ENCODE data around the gene ZFP30. TPM values are rescaled to one million over a fixed set of nuclear protein-coding genes. Genes with fewer than 3 reads are reported as not detected.
A peak's percentile ranks its signal among the peaks of the same experiment; 100 is the strongest.
"Not testable (repeated sequence)": the region's sequence is repeated elsewhere in the genome, so short reads cannot be mapped to it uniquely, and the experiment has no call there.

ZFP30 gene
- 9.6 and 10.1 TPM in 2 replicates for total RNA-seq

- Mint-ChIP-seq H3K27ac (peak within 1 kb of the TSS; percentile 93), H3K4me3 (peak within 1 kb of the TSS; percentile 90), H3K27me3 (ENCODE audit: insufficient read depth) (no peaks in the 10 kb centered on the region), H3K4me1 (ENCODE audit: low read depth) (peaks cover 28% of the 10 kb centered on the region), H3K36me3 (ENCODE audit: low read depth) (peaks cover 18% of the 10 kb centered on the region), H3K9me3 (peaks cover 32% of the 10 kb centered on the region)
- peak; percentile 81 for DNase-seq (ENCODE audit: low spot score)
- intact Hi-C loops (cut with micrococcal nuclease), result loop anchor here (1.0 to 10.0 kb wide), 11 partner anchors 61 to 805 kb away; partner anchors contain the start of genes SIPA1L3, ZNF345, ZNF383 and ZNF420
Measured at GRCh38 chr19:37655301-37655688, at the start of gene ZFP30. Gene ZFP30 (minus strand): TSS chr19:37655465. CDS start chr19:37647822, 7,643 bp downstream.

- Mint-ChIP-seq H3K4me3 (no peak overlapping the region), H3K27ac (no peak overlapping the region), H3K36me3 (ENCODE audit: low read depth) (peaks cover 17% of the 10 kb centered on the region), H3K27me3 (ENCODE audit: insufficient read depth) (no peaks in the 10 kb centered on the region), H3K9me3 (peaks cover 74% of the 10 kb centered on the region), H3K4me1 (ENCODE audit: low read depth) (no peaks in the 10 kb centered on the region)
- intact Hi-C loops (cut with micrococcal nuclease), result no loop called here
- DNase-seq (ENCODE audit: low spot score), result no peak
Measured at GRCh38 chr19:37699057-37699456, 43.8 kb upstream of the ZFP30 start.

GRCh38 chr19:37698216-37698615 lies 43.0 kb upstream of the ZFP30 start:
- DNase-seq (ENCODE audit: low spot score), result no peak
- no peak overlapping the region for H3K27ac Mint-ChIP-seq
- no peak overlapping the region for H3K4me3 Mint-ChIP-seq
- H3K4me1 Mint-ChIP-seq (ENCODE audit: low read depth), result no peaks in the 10 kb centered on the region
- peaks cover 74% of the 10 kb centered on the region for H3K9me3 Mint-ChIP-seq
- H3K36me3 Mint-ChIP-seq (ENCODE audit: low read depth), result peaks cover 17% of the 10 kb centered on the region
- no peaks in the 10 kb centered on the region for H3K27me3 Mint-ChIP-seq (ENCODE audit: insufficient read depth)
- intact Hi-C loops (cut with micrococcal nuclease), result no loop called here

- Mint-ChIP-seq H3K27ac (no peak overlapping the region), H3K4me3 (no peak overlapping the region), H3K27me3 (ENCODE audit: insufficient read depth) (no peaks in the 10 kb centered on the region), H3K9me3 (peaks cover 70% of the 10 kb centered on the region), H3K36me3 (ENCODE audit: low read depth) (peaks cover 18% of the 10 kb centered on the region), H3K4me1 (ENCODE audit: low read depth) (peaks cover 7% of the 10 kb centered on the region)
- intact Hi-C loops (cut with micrococcal nuclease), result no loop called here
- DNase-seq (ENCODE audit: low spot score), result no peak
Measured at GRCh38 chr19:37695144-37695899, 40.1 kb upstream of the ZFP30 start.

- intact Hi-C loops (cut with micrococcal nuclease), result no loop called here
Measured at GRCh38 chr19:37692956-37693620, 37.8 kb upstream of the ZFP30 start.

GRCh38 chr19:37691881-37692504 lies 36.7 kb upstream of the ZFP30 start:
- Mint-ChIP-seq H3K36me3 (ENCODE audit: low read depth) (peaks cover 6% of the 10 kb centered on the region), H3K4me1 (ENCODE audit: low read depth) (peaks cover 7% of the 10 kb centered on the region), H3K9me3 (peaks cover 50% of the 10 kb centered on the region), H3K27ac (peak overlapping the region; percentile 67), H3K4me3 (peak overlapping the region; percentile 90), H3K27me3 (ENCODE audit: insufficient read depth) (no peaks in the 10 kb centered on the region)
- DNase-seq (ENCODE audit: low spot score), result peak; percentile 46
- intact Hi-C loops (cut with micrococcal nuclease), result no loop called here

More at GRCh38 chr19:37692956-37693620, 37.8 kb upstream of the ZFP30 start:
- Mint-ChIP-seq H3K4me3 (no peak overlapping the region), H3K36me3 (ENCODE audit: low read depth) (peaks cover 6% of the 10 kb centered on the region), H3K4me1 (ENCODE audit: low read depth) (peaks cover 7% of the 10 kb centered on the region), H3K27me3 (ENCODE audit: insufficient read depth) (no peaks in the 10 kb centered on the region), H3K9me3 (peaks cover 54% of the 10 kb centered on the region), H3K27ac (no peak overlapping the region)
- no peak for DNase-seq (ENCODE audit: low spot score)

GRCh38 chr19:37683520-37683919 lies 28.3 kb upstream of the ZFP30 start:
- Mint-ChIP-seq H3K9me3 (peaks cover 36% of the 10 kb centered on the region), H3K27me3 (ENCODE audit: insufficient read depth) (no peaks in the 10 kb centered on the region), H3K27ac (no peak overlapping the region), H3K36me3 (ENCODE audit: low read depth) (no peaks in the 10 kb centered on the region), H3K4me1 (ENCODE audit: low read depth) (no peaks in the 10 kb centered on the region), H3K4me3 (no peak overlapping the region)
- intact Hi-C loops (cut with micrococcal nuclease), result no loop called here
- DNase-seq (ENCODE audit: low spot score), result no peak

- H3K4me1 Mint-ChIP-seq (ENCODE audit: low read depth), result no peaks in the 10 kb centered on the region
- no peaks in the 10 kb centered on the region for H3K36me3 Mint-ChIP-seq (ENCODE audit: low read depth)
- intact Hi-C loops (cut with micrococcal nuclease), result no loop called here
- DNase-seq (ENCODE audit: low spot score), result no peak
- no peaks in the 10 kb centered on the region for H3K27me3 Mint-ChIP-seq (ENCODE audit: insufficient read depth)
- H3K9me3 Mint-ChIP-seq, result peaks cover 42% of the 10 kb centered on the region
- H3K4me3 Mint-ChIP-seq, result no peak overlapping the region
- H3K27ac Mint-ChIP-seq, result no peak overlapping the region
Measured at GRCh38 chr19:37669450-37669914, 14.2 kb upstream of the ZFP30 start.

GRCh38 chr19:37657157-37657556 lies 1.9 kb upstream of the ZFP30 start:
- H3K27ac Mint-ChIP-seq; H3K36me3 Mint-ChIP-seq (ENCODE audit: low read depth); DNase-seq (ENCODE audit: low spot score); H3K27me3 Mint-ChIP-seq (ENCODE audit: insufficient read depth): not testable (repeated sequence)
- H3K4me1 Mint-ChIP-seq (ENCODE audit: low read depth), result peaks cover 28% of the 10 kb centered on the region
- peaks cover 40% of the 10 kb centered on the region for H3K9me3 Mint-ChIP-seq
- intact Hi-C loops (cut with micrococcal nuclease), result loop anchor here (5.0 to 10.0 kb wide), 2 partner anchors 342 to 440 kb away; partner anchors contain the start of gene ZNF383
- H3K4me3 Mint-ChIP-seq, result peak overlapping the region; percentile 90

GRCh38 chr19:37655689-37656371 lies 565 bp upstream of the ZFP30 start:
- peaks cover 13% of the 10 kb centered on the region for H3K36me3 Mint-ChIP-seq (ENCODE audit: low read depth)
- peaks cover 28% of the 10 kb centered on the region for H3K4me1 Mint-ChIP-seq (ENCODE audit: low read depth)
- peak overlapping the region; percentile 93 for H3K27ac Mint-ChIP-seq
- peaks cover 35% of the 10 kb centered on the region for H3K9me3 Mint-ChIP-seq
- no peaks in the 10 kb centered on the region for H3K27me3 Mint-ChIP-seq (ENCODE audit: insufficient read depth)
- intact Hi-C loops (cut with micrococcal nuclease), result loop anchor here (1.0 to 10.0 kb wide), 11 partner anchors 62 to 806 kb away; partner anchors contain the start of genes SIPA1L3, ZNF345, ZNF383 and ZNF420
- peak; percentile 83 for DNase-seq (ENCODE audit: low spot score)
- peak overlapping the region; percentile 90 for H3K4me3 Mint-ChIP-seq

- intact Hi-C loops (cut with micrococcal nuclease), result loop anchor here (1.0 to 10.0 kb wide), 11 partner anchors 60 to 804 kb away; partner anchors contain the start of genes SIPA1L3, ZNF345, ZNF383 and ZNF420
- DNase-seq (ENCODE audit: low spot score), result peak; percentile 4
Measured at GRCh38 chr19:37654629-37655300, 500 bp downstream of the ZFP30 start.

GRCh38 chr19:37654118-37654517 lies 1.1 kb downstream of the ZFP30 start:
- peak overlapping the region; percentile 90 for H3K4me3 Mint-ChIP-seq
- H3K9me3 Mint-ChIP-seq, result peaks cover 29% of the 10 kb centered on the region
- H3K27ac Mint-ChIP-seq, result peak overlapping the region; percentile 93
- peaks cover 29% of the 10 kb centered on the region for H3K36me3 Mint-ChIP-seq (ENCODE audit: low read depth)
- intact Hi-C loops (cut with micrococcal nuclease), result loop anchor here (2.0 to 10.0 kb wide), 3 partner anchors 65 to 575 kb away; partner anchors contain the start of genes ZNF420 and ZNF607
- DNase-seq (ENCODE audit: low spot score), result no peak
- peaks cover 28% of the 10 kb centered on the region for H3K4me1 Mint-ChIP-seq (ENCODE audit: low read depth)
- no peaks in the 10 kb centered on the region for H3K27me3 Mint-ChIP-seq (ENCODE audit: insufficient read depth)

More at GRCh38 chr19:37654629-37655300, 500 bp downstream of the ZFP30 start:
- Mint-ChIP-seq H3K4me3 (peak overlapping the region; percentile 90), H3K36me3 (ENCODE audit: low read depth) (peaks cover 22% of the 10 kb centered on the region), H3K27ac (peak overlapping the region; percentile 93), H3K4me1 (ENCODE audit: low read depth) (peaks cover 28% of the 10 kb centered on the region), H3K9me3 (peaks cover 35% of the 10 kb centered on the region), H3K27me3 (ENCODE audit: insufficient read depth) (no peaks in the 10 kb centered on the region)

Data from activated T-helper 1 cell treated with anti-CD3 and anti-CD28 coated beads, Interleukin-12 subunit alpha, Interleukin-12 subunit beta, Interleukin-2, Interleukin-4 antibody, amounts not matched to agents 30 ng/mL and 10 ng/mL and 1 ng/mL, durations not matched to agents 14 hours and 24 hours and 36 hours (primary cell).